PC-3 (cell line): ENCODE data around the gene RBM15B.

ENCODE experiments used
- EZH2 ChIP-seq: fragments of 300-600 bp; sonication (generic); IDR thresholded peaks from one replicate; pipeline ENCODE4 v1.6.1; 2017; ENCODE audit warnings: antibody characterized with exemption, mild to moderate bottlenecking, low read length; ENCODE audit not compliant: unreplicated experiment
- EZH2phosphoT487 ChIP-seq: fragments of 300-600 bp; sonication (generic); IDR thresholded peaks from 2 replicates; pipeline ENCODE4 v1.6.1; 2018; ENCODE audit warnings: mild to moderate bottlenecking, antibody characterized with exemption, low read length, borderline replicate concordance
- TF ChIP-seq, protein P1 (sequence below): fragments of 300-600 bp; sonication (generic); conservative IDR thresholded peaks from 2 replicates; pipeline ENCODE4 v1.5.1; 2017; ENCODE audit warnings: antibody characterized with exemption, low read depth, mild to moderate bottlenecking, low read length

DNA sequence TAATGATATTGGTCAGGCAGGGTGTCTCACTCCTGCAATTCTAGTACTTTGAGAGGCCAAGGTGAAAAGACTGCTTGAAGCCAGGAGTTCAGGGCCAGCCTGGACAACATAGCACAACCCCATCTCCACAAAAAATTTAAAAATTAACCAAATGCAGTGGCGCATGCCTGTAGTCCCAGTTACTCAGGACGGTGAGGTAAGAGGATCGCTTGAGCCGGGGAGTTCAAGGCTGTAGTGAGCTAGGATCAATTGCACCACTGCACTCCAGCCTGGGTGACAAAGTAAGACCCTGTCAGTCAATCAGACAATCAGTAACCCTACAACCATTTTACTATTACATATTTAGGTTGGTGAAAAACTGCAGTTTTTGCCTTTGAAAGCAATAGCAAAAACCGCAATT, 43.0 kb downstream of the RBM15B start:
- TF ChIP-seq, protein P1, sequence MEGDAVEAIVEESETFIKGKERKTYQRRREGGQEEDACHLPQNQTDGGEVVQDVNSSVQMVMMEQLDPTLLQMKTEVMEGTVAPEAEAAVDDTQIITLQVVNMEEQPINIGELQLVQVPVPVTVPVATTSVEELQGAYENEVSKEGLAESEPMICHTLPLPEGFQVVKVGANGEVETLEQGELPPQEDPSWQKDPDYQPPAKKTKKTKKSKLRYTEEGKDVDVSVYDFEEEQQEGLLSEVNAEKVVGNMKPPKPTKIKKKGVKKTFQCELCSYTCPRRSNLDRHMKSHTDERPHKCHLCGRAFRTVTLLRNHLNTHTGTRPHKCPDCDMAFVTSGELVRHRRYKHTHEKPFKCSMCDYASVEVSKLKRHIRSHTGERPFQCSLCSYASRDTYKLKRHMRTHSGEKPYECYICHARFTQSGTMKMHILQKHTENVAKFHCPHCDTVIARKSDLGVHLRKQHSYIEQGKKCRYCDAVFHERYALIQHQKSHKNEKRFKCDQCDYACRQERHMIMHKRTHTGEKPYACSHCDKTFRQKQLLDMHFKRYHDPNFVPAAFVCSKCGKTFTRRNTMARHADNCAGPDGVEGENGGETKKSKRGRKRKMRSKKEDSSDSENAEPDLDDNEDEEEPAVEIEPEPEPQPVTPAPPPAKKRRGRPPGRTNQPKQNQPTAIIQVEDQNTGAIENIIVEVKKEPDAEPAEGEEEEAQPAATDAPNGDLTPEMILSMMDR: no peak
- no peak for TF ChIP-seq EZH2
- no peak for TF ChIP-seq EZH2phosphoT487
